Glutamatergic neuron (in vitro differentiated cells): ENCODE measurements around the gene HOXB3. TPM values are rescaled to one million over a fixed set of nuclear protein-coding genes. Genes with fewer than 3 reads are reported as not detected.

Experiments
- DNase-seq: peaks from one replicate; pipeline ENCODE4 v3.0.0; 2022
- H3K27ac Mint-ChIP-seq: one replicate; pipeline ENCODE4 v1.8.0; 2020; ENCODE audit warnings: mild to moderate bottlenecking, mixed read lengths, inconsistent platforms; ENCODE audit not compliant: unreplicated experiment
- H3K27me3 Mint-ChIP-seq: one replicate; pipeline ENCODE4 v1.8.0; 2020; ENCODE audit warnings: mild to moderate bottlenecking, moderate library complexity, mixed read lengths, inconsistent platforms; ENCODE audit not compliant: unreplicated experiment
- H3K36me3 Mint-ChIP-seq: one replicate; pipeline ENCODE4 v1.8.0; 2020; ENCODE audit warnings: mild to moderate bottlenecking, mixed read lengths, inconsistent platforms; ENCODE audit not compliant: unreplicated experiment
- H3K4me1 Mint-ChIP-seq: one replicate; pipeline ENCODE4 v1.8.0; 2020; ENCODE audit warnings: mild to moderate bottlenecking, low read depth, mixed read lengths, inconsistent platforms; ENCODE audit not compliant: unreplicated experiment
- H3K4me3 Mint-ChIP-seq: one replicate; pipeline ENCODE4 v1.8.0; 2020; ENCODE audit warnings: mild to moderate bottlenecking, mixed read lengths, inconsistent platforms; ENCODE audit not compliant: unreplicated experiment
- H3K9me3 Mint-ChIP-seq: one replicate; pipeline ENCODE4 v1.8.0; 2020; ENCODE audit warnings: mild to moderate bottlenecking, moderate library complexity, mixed read lengths, inconsistent platforms; ENCODE audit not compliant: unreplicated experiment
- CTCF ChIP-seq: fragments of 200-600 bp; sonication (generic); IDR thresholded peaks from one replicate; pipeline ENCODE4 v1.5.0; 2021; ENCODE audit not compliant: partially characterized antibody, unreplicated experiment
- total RNA-seq: library from RNA; stranded (reverse); fragmentation: NEBNext Ultra II Directional; extraction: Animal tissue kit (Norgen Biotek cat#: 25700); gene quantifications from one replicate; pipeline ENCODE4 v1.2.1, GENCODE V29; 2021; ENCODE audit not compliant: unreplicated experiment

The HOXB3 gene
- total RNA-seq, 1 donor from 2014 or later = not detected

- peaks cover 9% of the 10 kb centered on the region for H3K4me1 Mint-ChIP-seq
Observed at GRCh38 chr17:48587276-48588073, 2.6 kb downstream of the HOXB3 start.

GRCh38 chr17:48586355-48587258 lies 3.4 kb downstream of the HOXB3 start:
- no peak for DNase-seq
- peak overlapping the region; percentile 45 for H3K4me3 Mint-ChIP-seq
- TF ChIP-seq CTCF = no peak
- peaks cover 3% of the 10 kb centered on the region for H3K36me3 Mint-ChIP-seq
- H3K27me3 Mint-ChIP-seq = peaks cover 67% of the 10 kb centered on the region
- peaks cover 9% of the 10 kb centered on the region for H3K4me1 Mint-ChIP-seq
- peaks cover 14% of the 10 kb centered on the region for H3K9me3 Mint-ChIP-seq
- no peak overlapping the region for H3K27ac Mint-ChIP-seq

More at GRCh38 chr17:48587276-48588073, 2.6 kb downstream of the HOXB3 start:
- Mint-ChIP-seq H3K9me3 (peaks cover 12% of the 10 kb centered on the region), H3K27ac (no peak overlapping the region), H3K4me3 (no peak overlapping the region), H3K27me3 (peaks cover 67% of the 10 kb centered on the region), H3K36me3 (peaks cover 3% of the 10 kb centered on the region)
- no peak for TF ChIP-seq CTCF
- DNase-seq = no peak

GRCh38 chr17:48584223-48584741 lies 5.8 kb downstream of the HOXB3 start:
- Mint-ChIP-seq H3K4me3 (no peak overlapping the region), H3K27me3 (peaks cover 72% of the 10 kb centered on the region), H3K4me1 (peaks cover 9% of the 10 kb centered on the region), H3K27ac (no peak overlapping the region), H3K36me3 (peaks cover 3% of the 10 kb centered on the region), H3K9me3 (peaks cover 16% of the 10 kb centered on the region)
- DNase-seq = no peak
- no peak for TF ChIP-seq CTCF

GRCh38 chr17:48583708-48584222 lies 6.3 kb downstream of the HOXB3 start:
- TF ChIP-seq CTCF = no peak
- no peak for DNase-seq
- Mint-ChIP-seq H3K9me3 (peaks cover 18% of the 10 kb centered on the region), H3K27me3 (peaks cover 76% of the 10 kb centered on the region), H3K36me3 (peaks cover 3% of the 10 kb centered on the region), H3K4me1 (peaks cover 9% of the 10 kb centered on the region), H3K27ac (no peak overlapping the region), H3K4me3 (no peak overlapping the region)
